Pulmonary artery endothelial cell (primary cell): ENCODE data around the gene KCNC1. TPM values are rescaled to one million over a fixed set of nuclear protein-coding genes. Genes with fewer than 3 reads are reported as not detected.

Experiments used
- DNase-seq: peaks from one replicate; pipeline ENCODE4 v3.0.0-alpha.2; 2011; ENCODE audit warnings: low read depth, low spot score
- total RNA-seq: library from RNA; depleted of rRNA; stranded (reverse); fragments of >200 nt; gene quantifications from 2 replicates; pipeline ENCODE4 v1.2.3, GENCODE V29; 2014

Gene KCNC1
- total RNA-seq, 1 donor from 2014 or later, result not detected

DNA sequence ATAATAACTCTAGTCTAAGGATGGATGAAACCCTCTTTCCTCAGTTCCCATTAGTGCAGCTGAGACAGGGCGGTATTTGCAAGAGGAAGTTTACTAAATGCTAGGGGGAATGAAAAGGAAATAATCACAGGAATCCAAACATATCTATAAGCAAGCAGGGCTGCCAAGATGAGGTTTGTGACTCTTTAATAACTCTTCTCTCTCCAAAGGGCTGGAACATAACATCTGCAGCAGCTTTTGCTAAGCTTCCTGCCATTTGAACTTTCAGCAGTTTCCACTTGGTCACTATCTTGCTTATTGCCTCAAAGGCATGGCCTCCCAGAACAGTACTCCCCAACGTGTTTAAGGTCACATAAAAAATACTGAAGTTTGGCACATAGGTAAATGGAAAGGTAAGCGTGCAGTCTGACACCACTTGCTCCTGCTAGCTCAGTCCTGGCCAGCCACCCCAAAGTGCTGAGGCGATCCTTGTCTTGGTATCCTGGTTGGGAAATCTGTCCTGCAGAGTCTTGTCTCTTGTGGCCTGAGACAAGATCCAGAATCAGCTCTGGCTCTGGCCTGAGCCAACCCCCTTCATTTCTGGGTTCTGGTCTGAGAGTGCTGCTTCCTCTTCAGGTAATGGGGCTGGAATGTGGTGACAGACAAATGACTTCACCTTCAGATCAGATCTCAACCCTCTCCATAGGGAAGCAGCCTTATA lies 81.8 kb downstream of the KCNC1 start:
- DNase-seq, result no peak

- no peak for DNase-seq
Measured at GRCh38 chr11:17821648-17822400, 87.2 kb downstream of the KCNC1 start.

DNA sequence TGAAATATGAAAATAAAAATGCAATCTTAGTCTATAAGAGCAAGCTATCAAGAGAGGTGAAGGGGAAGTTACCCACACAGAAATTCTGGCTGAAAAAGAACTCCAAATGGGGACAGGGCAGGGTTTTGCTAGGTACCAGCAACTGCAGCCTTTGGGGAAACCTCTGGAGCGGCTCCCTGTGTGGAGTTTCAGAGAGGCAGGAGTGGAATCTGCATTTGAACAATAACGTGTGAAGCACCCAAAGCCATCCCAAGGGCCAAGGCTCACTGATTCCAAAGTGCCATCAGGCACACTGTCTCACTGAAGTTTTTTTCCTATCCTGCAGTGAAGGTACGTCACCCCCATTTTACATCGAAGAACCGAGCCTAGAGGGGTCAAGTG lies 87.8 kb downstream of the KCNC1 start:
- no peak for DNase-seq

DNA sequence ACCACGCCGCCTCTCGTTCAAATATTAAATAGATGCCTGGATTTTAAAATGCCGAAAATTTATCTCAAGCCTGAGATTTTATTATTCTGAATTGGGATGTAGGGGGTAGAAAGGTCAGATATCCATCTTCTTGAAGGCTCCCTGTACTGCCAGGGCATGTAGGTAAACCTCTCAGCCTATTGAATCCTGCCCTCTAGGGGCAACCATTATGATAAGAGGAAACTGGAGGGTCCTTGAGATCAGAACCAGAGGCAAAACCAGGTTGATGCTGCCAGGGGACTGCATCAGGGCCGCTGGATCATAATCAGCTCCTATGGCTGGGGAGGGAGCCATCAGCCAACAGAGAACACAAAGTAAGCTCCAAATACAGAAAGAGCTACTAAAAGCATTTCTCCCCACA lies 92.4 kb downstream of the KCNC1 start:
- no peak for DNase-seq

GRCh38 chr11:17828311-17828751 lies 93.8 kb downstream of the KCNC1 start:
- DNase-seq, result no peak

DNA sequence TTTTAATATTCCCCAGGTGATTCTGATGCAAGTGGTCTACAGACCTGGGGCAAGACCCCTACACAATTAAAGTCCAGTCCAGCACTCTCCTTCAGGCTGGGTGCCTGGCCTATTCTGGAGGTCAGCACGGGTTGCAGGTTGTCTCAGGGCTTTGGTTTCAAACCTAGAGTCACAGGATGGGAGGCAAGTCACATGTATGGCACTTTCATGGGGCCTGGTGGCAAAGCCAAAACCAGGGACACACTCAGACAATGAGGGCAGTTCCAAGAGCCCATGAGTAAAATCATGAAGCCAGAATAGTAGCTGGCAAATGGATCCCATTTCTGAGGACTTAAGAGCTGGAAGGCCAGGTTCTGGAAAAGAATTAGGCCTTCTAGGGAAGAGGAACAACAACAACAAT lies 96.6 kb downstream of the KCNC1 start:
- DNase-seq, result no peak

DNA sequence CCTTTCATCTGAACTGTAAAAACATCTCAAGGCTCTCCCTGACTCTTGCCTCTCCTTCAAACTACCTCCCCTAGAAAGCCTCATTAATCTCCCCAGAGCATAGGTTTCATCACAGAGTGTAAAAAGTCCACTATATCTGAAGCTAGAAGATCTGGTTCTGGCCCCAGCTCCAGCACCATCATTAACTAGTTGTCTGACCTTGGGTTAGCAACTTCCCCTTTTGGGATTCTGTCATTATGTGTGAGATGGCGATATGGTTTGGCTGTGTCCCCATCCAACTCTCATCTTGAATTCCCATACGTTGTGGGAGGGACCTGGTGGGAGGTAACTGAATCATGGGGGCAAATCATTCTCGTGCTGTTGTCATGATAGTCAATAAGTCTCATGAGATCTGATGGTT lies 97.3 kb downstream of the KCNC1 start:
- DNase-seq, result no peak

Other genes with a start within 250 kb of the KCNC1 start
- not detected in 2 replicates for gene USH1C, start 190.4 kb upstream of the KCNC1 start, total RNA-seq
- not detected in 2 replicates for gene OTOG, start 187.5 kb upstream of the KCNC1 start, total RNA-seq
- gene MYOD1, start 15.2 kb upstream of the KCNC1 start, total RNA-seq, result not detected in 2 replicates